SU-DHL-6 (cell line): ENCODE measurements around the gene TK1.

ENCODE experiments used
- H2AFZ ChIP-seq: fragments of 200-600 bp; sonication (generic); 2 replicates; pipeline ENCODE4 v1.6.1; 2014; ENCODE audit warnings: low read depth, mild to moderate bottlenecking, moderate library complexity, mixed read lengths, antibody characterized with exemption, low read length; ENCODE audit not compliant: severe bottlenecking
- H3F3A ChIP-seq: fragments of 200-600 bp; shearing (Covaris generic); 2 replicates; pipeline ENCODE4 v1.6.0; 2016; ENCODE audit warnings: antibody characterized with exemption, mild to moderate bottlenecking; ENCODE audit not compliant: insufficient read depth
- H3K27ac ChIP-seq: fragments of 200-600 bp; sonication (generic); 2 replicates; pipeline ENCODE4 v1.5.1; 2016; ENCODE audit warnings: low read depth, mild to moderate bottlenecking, low read length, moderate library complexity, mixed read lengths
- H3K27me3 ChIP-seq: fragments of 200-600 bp; sonication (generic), shearing (Covaris generic); 2 replicates; pipeline ENCODE4 v1.6.0; 2014; ENCODE audit warnings: mild to moderate bottlenecking, low read length
- H3K36me3 ChIP-seq: fragments of 200-600 bp; sonication (generic); 2 replicates; pipeline ENCODE4 v1.6.1; 2014; ENCODE audit warnings: mild to moderate bottlenecking, low read length, mixed read lengths
- H3K4me2 ChIP-seq: fragments of 300-600, 200-600 bp; shearing (Covaris generic), sonication (generic); 2 replicates; pipeline ENCODE4 v1.6.0; 2014; ENCODE audit warnings: low read length, low read depth, mild to moderate bottlenecking; ENCODE audit not compliant: poor library complexity, severe bottlenecking
- H3K4me3 ChIP-seq: fragments of 200-600 bp; sonication (generic); 2 replicates; pipeline ENCODE4 v1.5.1; 2014; ENCODE audit warnings: antibody characterized with exemption, low read length, mild to moderate bottlenecking, mixed read lengths; ENCODE audit not compliant: insufficient read depth, poor library complexity, severe bottlenecking
- H3K79me2 ChIP-seq: fragments of 200-600 bp; sonication (generic); 2 replicates; pipeline ENCODE4 v1.6.1; 2014; ENCODE audit warnings: mild to moderate bottlenecking, low read length, moderate library complexity; ENCODE audit not compliant: insufficient read depth
- H3K9ac ChIP-seq: fragments of 200-600 bp; sonication (generic); 2 replicates; pipeline ENCODE4 v1.7.0; 2014; ENCODE audit warnings: mild to moderate bottlenecking, low read length
- H3K9me2 ChIP-seq: fragments of 200-600 bp; sonication (generic); replicated peaks from 2 replicates; pipeline ENCODE4 v1.6.1; 2014; ENCODE audit warnings: low read length; ENCODE audit not compliant: insufficient read depth
- H3K9me3 ChIP-seq: fragments of 200-600 bp; sonication (generic); 2 replicates; pipeline ENCODE4 v1.6.1; 2014; ENCODE audit warnings: low read length, mixed read lengths; ENCODE audit not compliant: insufficient read depth
- H4K20me1 ChIP-seq: fragments of 200-600 bp; sonication (generic); 2 replicates; pipeline ENCODE4 v1.6.1; 2014; ENCODE audit warnings: low read depth, mild to moderate bottlenecking, antibody characterized with exemption, low read length, moderate library complexity, mixed read lengths
- EZH2phosphoT487 ChIP-seq: fragments of 200-600 bp; sonication (generic), shearing (Covaris generic); conservative IDR thresholded peaks from 2 replicates; pipeline ENCODE4 v1.6.1; 2018; ENCODE audit warnings: mild to moderate bottlenecking, antibody characterized with exemption, low read length, moderate library complexity, mixed read lengths
- TF ChIP-seq, protein P1 (sequence below): fragments of 200-600 bp; sonication (generic); IDR thresholded peaks from one replicate; pipeline ENCODE4 v1.5.1; 2017; ENCODE audit warnings: antibody characterized with exemption, mild to moderate bottlenecking, low read length, moderate library complexity; ENCODE audit not compliant: insufficient read depth, poor library complexity, severe bottlenecking

Gene TK1

DNA sequence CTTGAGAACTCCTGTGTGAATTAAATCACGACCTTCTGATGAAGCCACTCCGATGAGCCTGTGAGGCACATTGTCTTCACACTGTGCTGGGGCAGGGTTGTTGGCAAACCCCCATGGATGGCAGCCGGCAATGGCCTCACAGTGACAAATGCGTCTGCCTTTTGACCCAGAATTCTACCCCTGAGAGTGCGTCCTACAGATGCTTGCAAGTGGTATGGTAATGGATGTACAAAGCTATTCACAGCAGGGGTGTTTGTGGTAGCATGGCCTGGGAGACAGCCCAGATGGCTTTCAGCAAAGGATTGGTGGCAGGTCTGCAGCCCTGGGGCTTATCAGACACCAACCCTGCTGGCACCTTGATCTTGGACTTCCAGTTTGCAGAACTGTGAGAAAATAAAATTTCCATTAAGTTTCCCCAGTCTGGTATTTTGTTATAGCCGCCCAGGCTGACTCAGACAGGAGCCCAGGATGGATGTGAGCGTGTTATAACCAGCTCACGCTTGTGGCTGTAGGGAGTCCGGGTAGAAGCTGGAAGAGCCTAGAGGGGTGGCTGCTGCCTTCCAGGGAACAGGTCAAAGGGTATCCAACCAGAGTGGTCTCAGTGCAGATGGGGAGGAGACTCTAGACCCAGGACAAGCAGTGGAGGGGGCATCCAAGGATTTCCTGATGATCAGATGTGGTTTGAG lies 10.4 kb upstream of the TK1 start:
- Histone ChIP-seq H2AFZ (no peak overlapping the region), H3F3A (peaks cover 10% of the 10 kb centered on the region; the same call in 1 of the 2 replicates), H3K4me2 (no peak overlapping the region), H3K27ac (no peak overlapping the region), H4K20me1 (no peaks in the 10 kb centered on the region), H3K36me3 (0 out of 2 replicates have a peak, but pooled peaks cover 6% of the 10 kb centered on the region), H3K9me3 (no peaks in the 10 kb centered on the region), H3K4me3 (no peak overlapping the region), H3K9ac (no peak overlapping the region), H3K79me2 (peaks cover 26% of the 10 kb centered on the region), H3K9me2 (no peaks in the 10 kb centered on the region), H3K27me3 (no peaks in the 10 kb centered on the region)
- no peak for TF ChIP-seq EZH2phosphoT487
- TF ChIP-seq, protein P1, sequence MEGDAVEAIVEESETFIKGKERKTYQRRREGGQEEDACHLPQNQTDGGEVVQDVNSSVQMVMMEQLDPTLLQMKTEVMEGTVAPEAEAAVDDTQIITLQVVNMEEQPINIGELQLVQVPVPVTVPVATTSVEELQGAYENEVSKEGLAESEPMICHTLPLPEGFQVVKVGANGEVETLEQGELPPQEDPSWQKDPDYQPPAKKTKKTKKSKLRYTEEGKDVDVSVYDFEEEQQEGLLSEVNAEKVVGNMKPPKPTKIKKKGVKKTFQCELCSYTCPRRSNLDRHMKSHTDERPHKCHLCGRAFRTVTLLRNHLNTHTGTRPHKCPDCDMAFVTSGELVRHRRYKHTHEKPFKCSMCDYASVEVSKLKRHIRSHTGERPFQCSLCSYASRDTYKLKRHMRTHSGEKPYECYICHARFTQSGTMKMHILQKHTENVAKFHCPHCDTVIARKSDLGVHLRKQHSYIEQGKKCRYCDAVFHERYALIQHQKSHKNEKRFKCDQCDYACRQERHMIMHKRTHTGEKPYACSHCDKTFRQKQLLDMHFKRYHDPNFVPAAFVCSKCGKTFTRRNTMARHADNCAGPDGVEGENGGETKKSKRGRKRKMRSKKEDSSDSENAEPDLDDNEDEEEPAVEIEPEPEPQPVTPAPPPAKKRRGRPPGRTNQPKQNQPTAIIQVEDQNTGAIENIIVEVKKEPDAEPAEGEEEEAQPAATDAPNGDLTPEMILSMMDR: no peak

DNA sequence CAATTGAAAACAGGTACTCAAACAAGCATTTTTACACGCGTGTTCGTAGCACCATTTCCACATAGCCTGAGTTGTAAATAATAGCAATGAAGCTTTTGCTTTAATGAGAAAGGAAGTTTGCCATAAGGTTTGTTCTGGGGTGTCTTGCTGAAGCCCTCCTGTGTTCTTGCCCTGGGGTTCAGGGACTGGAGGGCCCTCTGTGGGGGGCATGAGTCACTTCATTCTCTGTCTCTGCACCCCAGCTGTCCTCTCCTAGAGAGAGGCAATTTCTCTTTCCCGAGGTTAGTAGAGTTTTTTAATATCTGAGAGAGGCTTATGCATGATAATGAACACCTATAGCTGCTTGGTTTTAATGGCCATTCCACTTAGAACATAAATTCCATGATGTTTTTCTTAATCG lies 9.9 kb upstream of the TK1 start:
- Histone ChIP-seq H3K4me2 (no peak overlapping the region), H3K79me2 (peaks cover 26% of the 10 kb centered on the region), H3K9ac (no peak overlapping the region), H3K27me3 (no peaks in the 10 kb centered on the region), H3K27ac (no peak overlapping the region), H2AFZ (no peak overlapping the region), H3F3A (peaks cover 10% of the 10 kb centered on the region; the same call in 1 of the 2 replicates), H3K9me2 (no peaks in the 10 kb centered on the region), H3K36me3 (0 out of 2 replicates have a peak, but pooled peaks cover 6% of the 10 kb centered on the region), H3K4me3 (no peak overlapping the region), H4K20me1 (no peaks in the 10 kb centered on the region), H3K9me3 (no peaks in the 10 kb centered on the region)
- no peak for TF ChIP-seq EZH2phosphoT487
- TF ChIP-seq, protein P1: no peak

DNA sequence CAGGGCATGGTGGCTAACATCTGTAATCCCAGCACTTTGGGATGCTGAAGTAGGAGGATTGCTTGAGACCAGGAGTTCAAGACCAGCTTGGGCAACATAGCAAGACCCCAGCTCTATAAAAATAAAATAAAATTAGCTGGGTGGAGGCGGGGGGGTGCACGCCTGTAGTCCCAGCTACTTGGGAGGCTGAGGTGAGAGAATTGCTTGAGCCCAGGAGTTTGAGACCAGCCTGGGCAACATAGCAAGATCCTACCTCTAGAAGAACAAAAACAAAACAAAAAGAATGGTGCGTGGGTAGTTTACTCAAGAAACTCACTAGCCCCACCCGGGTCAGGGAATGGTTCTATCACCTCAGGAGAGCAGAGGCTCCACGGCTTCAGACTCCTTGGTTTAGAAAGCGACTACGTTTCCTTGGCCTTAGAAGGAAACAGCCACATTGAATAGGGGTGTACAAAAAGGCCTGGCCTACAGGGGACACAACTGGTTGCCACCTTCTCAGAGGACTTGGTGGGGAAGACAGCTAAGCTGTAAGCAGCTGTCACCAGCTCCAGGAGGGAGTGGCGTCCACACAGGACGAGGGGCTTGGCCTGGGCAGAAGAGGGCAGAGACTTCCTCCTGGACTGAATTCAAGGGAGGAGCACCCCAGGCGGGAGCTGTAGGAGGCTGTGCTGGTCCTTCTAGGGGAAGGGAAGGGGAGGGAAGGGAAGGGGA lies 716 bp downstream of the TK1 start:
- Histone ChIP-seq H4K20me1 (no peaks in the 10 kb centered on the region; the same call in 1 of the 2 replicates), H3K36me3 (no peaks in the 10 kb centered on the region), H3K27me3 (no peaks in the 10 kb centered on the region), H2AFZ (no peak overlapping the region), H3K4me3 (peak overlapping the region; percentile 80), H3K79me2 (peaks cover 53% of the 10 kb centered on the region), H3K9me3 (no peaks in the 10 kb centered on the region), H3K9ac (peak overlapping the region; percentile 68), H3K27ac (peak overlapping the region; percentile 12), H3F3A (peaks cover 18% of the 10 kb centered on the region), H3K9me2 (no peaks in the 10 kb centered on the region), H3K4me2 (peak overlapping the region; percentile 78)
- TF ChIP-seq, protein P1: no peak
- TF ChIP-seq EZH2phosphoT487: no peak
